ENCODE results near the gene ZNF829. TPM values are rescaled to one million over a fixed set of nuclear protein-coding genes. Genes with fewer than 3 reads are reported as not detected.

ZNF829 gene
- total RNA-seq: 8.7 TPM

DNA sequence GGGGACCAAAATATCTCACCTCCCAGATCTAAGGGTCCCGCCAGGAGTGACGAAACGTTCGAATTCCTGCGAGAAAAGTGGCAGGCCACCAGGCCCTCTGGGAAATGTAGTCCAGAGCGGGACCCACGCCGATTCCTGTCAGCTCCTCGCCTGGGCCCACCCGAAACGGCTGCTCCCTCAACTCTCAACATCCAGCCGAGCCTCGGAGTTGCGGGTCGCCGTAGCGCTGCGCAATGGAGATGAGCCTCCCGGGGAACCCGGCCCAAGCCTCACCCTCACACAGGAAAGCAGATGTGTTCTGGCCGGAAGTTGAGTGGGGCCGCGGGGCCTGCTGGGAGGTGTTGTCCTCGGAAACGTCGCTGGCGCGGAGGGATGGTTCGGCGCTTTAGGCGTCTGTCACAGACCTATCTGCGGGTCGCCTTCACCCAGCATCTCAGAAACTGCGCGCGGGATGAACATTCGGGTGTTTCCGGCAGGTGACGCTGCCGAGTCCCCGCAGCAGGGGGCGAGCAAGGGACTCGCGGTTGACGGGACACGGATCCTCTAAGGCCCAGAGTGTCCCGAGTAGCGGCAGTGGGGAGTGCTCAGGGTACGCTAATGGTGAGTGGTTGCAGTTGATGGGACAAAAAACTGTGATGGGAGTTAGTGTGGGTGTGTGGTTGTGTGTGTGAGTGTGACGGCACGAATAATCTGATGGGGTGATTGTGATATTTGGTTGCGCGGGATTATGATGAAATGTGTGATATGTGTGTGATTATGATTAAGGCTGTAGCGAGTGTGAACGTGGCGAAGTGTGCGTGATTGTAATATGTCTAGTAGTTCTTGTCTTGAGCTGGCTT is at the start of gene ZNF829, which contains the start of gene ZNF568:
Gene ZNF829 (minus strand): TSS at position 300 of the 839 bp plus-strand sequence. CDS start 1,124 bp downstream, outside the sequence.
Gene ZNF568 (plus strand): TSS at position 341 of the 839 bp plus-strand sequence. CDS start 6,439 bp downstream, outside the sequence.
- DNase-seq: peak; percentile 92

DNA sequence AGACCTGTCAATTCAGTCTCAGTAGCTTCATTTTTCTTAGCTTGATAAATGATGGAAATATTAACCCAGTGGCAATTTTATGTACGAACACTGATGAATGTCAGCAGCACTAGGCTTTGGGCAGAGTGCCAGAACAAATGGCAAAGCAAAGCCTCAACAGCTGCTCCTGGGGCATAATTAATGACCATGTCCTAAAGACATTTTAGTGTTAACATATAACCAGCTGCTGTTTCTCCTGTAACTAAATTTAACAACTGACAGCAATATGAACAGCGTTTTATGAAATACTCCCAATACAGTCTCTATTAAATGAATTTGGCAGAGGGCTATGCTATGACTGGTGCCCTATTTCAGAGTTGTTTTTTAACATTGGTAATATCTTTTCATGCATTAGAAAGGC is 47.2 kb upstream of the ZNF829 start:
- no peak for DNase-seq

DNA sequence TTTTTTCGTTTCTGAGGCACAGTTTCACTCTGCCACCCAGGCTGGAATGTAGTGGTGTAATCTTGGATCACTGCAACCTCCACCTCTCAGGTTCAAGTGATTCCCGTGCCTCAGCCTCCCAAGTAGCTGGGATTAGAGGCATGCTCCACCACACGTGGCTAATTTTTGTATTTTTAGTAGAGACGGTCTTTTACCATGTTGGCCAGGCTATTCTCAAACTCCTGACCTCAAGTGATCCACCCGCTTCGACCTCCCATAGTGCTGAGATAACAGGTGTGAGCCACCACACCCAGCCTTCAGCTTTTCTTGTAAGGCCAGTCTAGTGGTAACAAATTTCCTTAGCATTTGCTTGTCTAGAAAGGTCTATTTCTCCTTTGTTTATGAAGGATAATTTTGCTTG is 46.3 kb upstream of the ZNF829 start:
- no peak for DNase-seq

DNA sequence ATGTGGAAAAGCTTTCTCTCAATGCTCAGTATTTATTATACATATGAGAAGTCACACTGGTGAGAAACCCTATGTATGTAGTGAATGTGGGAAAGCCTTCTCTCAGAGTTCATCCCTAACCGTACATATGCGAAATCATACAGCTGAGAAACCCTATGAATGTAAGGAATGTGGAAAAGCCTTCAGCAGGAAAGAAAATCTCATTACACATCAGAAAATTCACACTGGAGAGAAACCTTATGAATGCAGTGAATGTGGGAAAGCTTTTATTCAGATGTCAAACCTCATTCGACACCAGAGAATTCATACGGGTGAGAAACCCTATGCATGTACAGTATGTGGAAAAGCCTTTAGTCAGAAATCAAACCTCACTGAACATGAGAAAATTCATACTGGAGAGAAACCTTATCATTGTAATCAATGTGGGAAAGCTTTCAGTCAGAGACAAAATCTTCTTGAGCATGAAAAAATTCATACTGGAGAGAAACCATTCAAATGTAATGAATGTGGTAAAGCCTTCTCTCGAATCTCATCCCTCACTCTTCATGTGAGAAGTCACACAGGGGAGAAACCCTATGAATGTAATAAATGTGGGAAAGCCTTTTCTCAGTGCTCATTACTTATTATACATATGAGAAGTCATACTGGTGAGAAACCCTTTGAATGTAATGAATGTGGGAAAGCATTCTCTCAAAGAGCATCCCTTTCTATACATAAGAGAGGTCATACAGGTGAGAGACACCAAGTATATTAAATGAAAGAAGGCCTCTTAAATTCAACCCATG is 34.4 kb upstream of the ZNF829 start:
- DNase-seq: no peak

DNA sequence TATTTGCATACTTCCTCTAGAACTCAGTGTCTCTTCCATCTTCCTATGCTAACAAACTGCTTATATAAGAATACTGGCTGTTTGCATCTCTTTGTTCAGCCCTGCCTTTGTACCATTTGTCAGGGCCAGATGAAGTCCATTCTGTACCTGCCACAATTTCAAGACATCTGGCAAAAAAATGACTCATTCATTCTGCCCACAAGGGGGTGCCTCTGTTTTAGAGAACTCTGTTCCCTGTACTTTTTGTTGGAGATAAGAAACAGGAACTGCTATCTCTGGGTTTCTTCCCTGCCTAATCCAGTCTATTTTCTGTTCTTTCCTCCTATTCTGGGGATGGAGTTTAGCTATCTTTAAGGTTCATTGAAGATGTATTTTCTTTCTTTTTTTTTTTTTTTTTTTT is 23.1 kb upstream of the ZNF829 start:
- DNase-seq: no peak

DNA sequence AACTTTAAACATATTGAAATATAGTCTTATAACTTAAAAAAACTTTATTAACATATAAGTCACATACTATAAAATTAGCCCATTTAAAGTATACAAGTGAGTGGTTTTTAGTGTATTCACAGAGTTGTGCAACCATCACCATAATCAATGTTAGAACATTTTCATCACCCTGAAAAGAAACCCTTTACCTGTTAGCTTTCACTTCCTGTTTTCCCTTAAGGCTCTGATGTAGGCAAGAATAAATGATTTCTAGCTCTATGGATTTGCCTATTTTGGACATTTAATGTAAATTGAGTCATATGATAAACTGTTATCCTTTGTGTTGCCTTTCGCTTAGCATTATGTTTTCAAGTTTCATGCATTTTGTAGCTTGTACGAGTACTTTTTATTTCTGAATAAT is 15.6 kb upstream of the ZNF829 start:
- no peak for DNase-seq

DNA sequence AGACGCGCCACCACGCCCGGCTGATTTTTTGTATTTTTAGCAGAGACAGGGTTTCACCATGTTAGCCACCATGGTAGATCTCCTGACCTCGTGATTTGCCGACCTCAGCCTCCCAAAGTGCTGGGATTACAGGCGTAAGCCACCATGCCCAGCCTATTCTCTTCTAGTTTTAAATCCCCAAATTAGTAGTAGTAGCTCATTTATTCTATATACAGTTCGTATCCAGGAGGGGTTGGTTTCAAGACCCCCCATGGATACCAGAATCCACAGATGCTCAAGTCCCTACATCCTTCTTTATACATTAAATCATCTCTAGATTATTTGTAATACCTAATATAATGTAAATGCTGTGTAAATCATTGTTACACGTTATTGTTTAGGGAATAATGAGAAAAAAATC is 2.0 kb upstream of the ZNF829 start:
- no peak for DNase-seq

DNA sequence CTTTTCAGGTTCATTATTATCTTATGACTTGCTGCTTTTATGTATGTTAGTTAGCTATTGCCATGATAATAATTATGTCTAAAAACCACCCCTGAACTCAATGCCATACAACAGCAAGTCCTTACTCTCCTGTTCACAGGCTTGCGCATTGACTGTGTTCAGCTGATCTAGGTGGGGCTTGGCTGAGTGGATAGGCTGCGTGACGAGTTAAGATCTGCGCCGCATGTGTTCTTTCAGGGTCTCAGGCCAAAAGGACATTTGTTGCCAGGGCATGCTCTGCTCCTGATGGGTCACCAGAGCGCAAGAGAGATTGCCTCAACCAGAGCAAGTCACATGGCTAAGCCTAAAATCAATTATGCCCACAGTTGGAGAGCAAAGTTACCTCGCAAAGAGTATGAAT is 900 bp upstream of the ZNF829 start:
- no peak for DNase-seq

DNA sequence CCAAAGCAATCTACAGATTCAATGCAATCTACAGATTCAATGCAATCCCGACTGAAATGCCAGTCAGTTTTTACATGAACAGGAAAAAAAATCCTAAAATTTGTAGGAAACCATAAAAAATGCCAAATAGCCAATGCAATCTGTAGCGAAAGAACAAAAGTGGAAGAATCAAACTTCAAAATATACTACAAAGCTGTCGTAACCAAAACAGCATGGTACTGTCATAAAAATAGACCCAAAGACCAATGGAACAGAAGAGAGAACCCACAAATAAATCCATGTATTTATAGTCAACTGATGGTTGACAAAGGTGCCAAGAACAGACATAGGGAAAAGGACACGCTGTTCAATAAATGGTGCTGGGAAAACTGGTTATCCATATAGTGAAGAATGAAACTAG is 17.7 kb downstream of the ZNF829 start:
- no peak for DNase-seq

DNA sequence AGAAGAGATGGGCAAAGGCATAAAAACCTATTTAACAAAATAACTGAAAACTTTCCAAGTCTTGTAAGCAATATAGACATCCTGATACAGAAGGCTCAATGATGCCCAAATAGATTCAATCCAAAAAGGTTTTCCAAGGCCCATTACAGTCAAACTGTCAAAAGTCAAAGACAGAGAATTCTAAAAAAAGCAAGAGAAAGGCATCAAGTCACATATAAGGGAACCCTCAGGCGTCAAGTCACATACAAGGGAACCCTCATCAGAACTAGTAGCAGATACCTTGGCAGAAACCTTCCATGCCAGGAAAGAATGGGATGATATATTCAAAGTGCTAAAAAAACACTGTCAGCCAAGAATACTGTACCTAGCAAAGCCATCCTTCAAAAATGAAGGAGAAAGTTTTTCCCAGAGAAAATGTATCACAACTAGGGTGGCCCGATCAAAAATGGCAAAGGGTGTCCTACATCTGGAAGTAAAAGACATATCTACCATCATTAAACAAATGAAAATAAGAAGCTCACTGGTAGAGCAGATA is 21.2 kb downstream of the ZNF829 start:
- DNase-seq: no peak

DNA sequence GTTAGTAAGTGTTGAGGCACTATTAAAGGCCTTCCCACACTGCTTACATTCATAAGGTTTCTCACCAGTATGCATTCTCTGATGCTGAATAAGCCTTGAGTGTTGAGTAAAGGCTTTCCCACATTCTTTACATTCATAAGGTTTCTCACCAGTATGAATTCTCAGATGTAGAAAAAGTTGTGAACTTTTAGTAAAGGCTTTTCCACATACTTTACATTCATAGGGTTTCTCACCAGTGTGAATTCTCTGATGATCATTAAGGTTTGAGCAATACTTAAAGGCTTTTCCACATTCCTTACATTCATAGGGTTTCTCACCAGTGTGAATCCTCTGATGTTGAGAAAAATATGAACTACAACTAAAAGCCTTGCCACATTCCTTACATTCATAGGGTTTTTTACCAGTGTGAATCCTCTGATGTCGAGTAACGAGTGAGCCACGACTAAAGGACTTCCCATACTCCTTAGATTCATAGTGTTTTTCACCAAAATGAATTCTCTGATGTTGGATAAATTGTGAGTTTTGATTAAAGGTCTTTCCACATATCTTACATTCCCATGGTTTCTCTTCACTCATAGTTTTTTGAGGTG is 24.2 kb downstream of the ZNF829 start:
- no peak for DNase-seq

DNA sequence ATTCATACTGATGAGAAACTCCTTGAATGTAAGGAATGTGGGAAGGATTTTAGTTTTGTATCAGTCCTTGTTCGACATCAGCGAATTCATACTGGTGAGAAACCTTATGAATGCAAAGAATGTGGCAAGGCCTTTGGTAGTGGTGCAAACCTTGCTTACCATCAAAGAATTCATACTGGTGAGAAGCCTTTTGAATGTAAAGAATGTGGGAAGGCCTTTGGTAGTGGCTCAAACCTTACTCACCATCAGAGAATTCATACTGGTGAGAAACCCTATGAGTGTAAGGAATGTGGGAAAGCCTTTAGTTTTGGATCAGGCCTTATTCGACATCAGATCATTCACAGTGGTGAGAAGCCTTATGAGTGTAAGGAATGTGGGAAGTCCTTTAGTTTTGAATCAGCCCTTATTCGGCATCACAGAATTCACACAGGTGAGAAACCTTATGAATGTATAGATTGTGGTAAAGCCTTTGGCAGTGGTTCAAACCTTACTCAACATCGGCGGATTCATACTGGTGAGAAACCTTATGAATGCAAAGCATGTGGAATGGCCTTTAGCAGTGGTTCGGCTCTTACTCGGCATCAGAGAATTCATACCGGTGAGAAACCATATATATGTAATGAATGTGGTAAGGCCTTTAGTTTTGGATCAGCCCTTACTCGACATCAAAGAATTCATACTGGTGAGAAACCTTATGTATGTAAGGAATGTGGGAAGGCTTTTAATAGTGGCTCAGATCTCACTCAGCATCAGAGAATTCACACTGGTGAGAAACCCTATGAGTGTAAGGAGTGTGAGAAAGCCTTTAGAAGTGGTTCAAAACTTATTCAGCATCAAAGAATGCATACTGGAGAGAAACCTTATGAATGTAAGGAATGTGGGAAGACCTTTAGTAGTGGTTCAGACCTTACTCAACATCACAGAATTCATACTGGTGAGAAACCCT is 38.8 kb downstream of the ZNF829 start:
- DNase-seq: no peak

DNA sequence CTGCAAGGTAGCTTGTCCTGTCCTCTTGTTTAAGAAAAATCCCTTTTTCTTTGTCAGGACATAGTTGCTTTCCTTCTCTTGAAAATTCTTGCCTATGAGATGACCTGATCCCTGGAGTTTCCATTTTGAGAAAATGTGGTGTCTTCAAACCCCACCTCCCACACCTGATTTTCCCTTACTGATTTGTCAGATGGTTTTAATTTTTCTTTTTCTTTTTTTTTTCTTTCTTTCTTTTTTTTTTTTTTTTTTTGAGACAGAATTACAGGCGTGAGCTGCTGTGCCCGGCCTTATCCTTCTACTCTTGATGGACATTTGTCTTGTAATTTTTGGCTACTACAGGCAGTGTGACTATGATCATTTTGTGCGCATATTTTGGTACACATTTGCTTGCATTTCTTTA is 64.2 kb downstream of the ZNF829 start:
- no peak for DNase-seq

DNA sequence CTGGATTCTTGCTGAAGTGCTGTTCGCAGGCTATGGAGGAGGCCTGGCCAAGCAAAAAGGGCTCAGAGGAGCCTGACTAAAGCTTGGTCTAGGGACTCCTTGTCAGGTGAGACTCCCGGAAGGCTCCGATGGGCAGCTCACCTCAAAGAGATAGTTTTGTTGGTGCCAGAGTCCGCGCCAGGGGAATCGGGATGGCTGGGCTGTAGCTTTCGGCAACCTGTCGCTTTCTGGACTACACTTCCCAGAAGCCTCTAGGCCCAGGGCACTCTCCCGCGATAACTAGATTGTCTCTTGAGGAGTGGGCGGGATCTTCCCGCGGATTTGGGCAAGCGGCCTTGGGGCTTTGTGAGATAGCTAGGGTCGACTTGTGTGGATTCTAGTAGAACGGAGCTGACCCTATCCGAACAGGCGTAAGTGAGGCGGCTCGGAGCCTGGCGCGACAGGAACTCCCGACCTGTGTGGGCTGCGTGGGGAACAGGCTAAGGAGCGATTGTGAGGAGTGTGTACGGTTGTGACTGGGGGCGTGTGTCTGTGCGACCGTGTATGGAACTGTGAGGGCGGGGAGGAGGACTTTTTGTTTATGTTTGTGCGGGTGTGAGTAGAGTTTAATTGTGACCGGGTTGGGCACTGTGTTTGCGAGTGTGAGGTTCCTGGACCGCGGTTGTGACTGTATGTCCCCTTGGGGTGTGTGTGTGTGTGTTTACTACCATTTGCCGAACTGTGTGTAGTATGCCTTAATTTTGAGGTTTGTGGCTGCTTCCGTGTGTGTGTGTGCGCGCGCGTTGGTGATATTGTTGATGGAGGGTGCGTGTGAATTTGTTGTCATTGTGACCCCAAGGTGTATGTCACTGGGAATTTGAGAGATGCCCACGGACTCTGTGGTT is 65.3 kb downstream of the ZNF829 start, which contains the start of gene ZNF345:
Gene ZNF345 (plus strand): TSS at position 318 of the 884 bp plus-strand sequence. CDS start 25,955 bp downstream, outside the sequence.
- DNase-seq: peak; percentile 84

DNA sequence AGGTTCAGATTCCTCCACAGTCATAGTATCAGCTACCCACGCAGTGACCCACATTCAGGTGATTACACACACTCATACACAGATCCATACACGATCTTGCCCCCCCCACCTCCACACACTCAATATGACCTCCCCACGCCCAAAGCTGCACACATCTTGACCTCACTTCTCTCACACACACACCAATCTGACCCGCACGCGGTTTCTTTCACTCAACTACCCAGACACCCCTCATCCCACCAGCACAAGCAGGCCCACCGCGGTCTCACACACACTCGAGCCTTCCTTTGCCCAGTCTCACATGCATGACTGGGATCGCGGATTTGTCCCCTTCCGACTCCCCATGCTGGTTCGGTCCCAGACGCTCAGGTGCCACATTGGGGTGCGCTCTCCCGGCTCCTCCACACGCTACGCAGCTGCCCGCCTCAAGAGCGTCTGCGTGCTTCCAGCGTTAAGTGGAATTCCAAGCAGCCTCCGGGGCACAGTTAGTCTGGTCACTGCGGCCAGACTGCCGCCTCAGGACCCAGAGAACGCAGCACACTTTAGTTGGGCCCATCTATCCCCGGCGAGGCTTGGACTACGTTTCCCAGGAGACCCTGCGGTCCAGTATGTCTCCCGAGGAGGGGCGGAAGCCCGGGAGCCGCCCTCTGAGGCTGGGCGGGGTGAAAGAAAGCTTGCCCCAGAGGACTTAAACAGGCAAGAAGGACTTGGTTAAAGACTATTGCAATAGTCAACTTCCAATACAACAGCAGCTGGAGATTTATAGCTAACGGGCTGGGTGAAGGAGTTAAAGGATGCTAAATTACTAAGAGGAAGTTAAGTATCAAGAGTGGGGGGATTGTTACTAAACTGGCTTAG is 66.2 kb downstream of the ZNF829 start:
- DNase-seq: peak; percentile 86

DNA sequence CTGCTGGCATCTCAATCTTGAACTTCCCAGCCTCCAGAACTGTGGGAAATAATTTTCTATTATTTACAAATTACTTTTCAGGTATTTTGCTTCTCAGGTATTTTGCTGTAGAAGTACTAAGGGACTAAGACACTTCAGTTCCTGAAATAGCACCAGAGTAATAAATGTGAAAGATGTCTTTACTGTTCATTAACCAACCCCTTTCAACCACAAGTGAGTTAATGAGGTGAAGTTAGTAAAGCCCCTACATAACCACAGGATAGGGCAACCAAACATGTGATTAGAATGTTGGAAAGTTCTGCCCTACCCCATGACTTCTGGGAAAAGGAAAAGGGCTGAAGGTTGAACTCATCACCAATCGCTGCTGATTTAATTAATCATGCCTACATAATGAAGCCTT is 68.1 kb downstream of the ZNF829 start:
- DNase-seq: no peak

DNA sequence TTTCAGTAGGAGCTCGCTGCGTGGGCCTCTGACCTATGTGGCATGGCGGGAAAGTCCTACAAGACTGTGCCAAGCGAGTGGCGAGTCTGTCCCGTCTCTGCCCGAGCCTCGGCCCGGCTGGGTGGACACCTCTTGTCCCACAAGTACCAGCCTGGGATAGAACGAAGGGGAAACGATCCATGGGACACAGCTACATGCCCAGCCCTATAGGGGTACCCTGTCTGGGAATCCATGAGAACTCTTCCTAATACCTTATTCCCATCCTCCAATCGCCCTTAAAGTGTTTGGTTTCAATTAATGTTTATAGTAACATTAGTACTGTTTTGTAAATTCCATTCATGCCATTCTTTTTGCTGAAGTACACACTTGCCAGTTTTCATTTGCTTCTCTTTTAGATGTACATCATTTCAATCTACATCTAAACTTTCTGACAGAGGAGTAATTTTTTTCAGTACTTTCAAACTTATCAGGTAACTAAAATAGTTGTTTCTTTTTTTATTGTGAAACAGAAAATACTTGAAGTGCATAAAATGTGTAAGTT is 77.2 kb downstream of the ZNF829 start:
- no peak for DNase-seq

Data from occipital lobe (tissue), 2 donors.